RWPE1 (cell line): ENCODE measurements around the gene ARID4A.

Experiments
- CTCF ChIA-PET: fragments of 350-600 bp; sonication (Branson Sonifier 250); formaldehyde crosslinking; extraction: SDS; loops from one replicate; lab custom pipeline; 2021; lab: Yijun Ruan, JAX
- POLR2A ChIA-PET: fragments of 400-600 bp; formaldehyde crosslinking; extraction: SDS; loops from one replicate; lab custom pipeline; 2020; ENCODE audit warnings: antibody characterized with exemption; ENCODE audit not compliant: low non-redundant PET; lab: Yijun Ruan, JAX
- DNase-seq: peaks from one replicate; pipeline ENCODE4 v3.0.0; 2012; ENCODE audit warnings: low spot score
- H3K27ac ChIP-seq: fragments of 450-650 bp; 2 replicates; pipeline ENCODE4 v1.5.1; 2017
- CTCF ChIP-seq: fragments of 450-650 bp; conservative IDR thresholded peaks from 2 replicates; pipeline ENCODE4 v1.5.1; 2017; ENCODE audit warnings: low read depth, mild to moderate bottlenecking

The ARID4A gene

GRCh38 chr14:58281969-58282368 lies 16.4 kb upstream of the ARID4A start:
- no peak for TF ChIP-seq CTCF
- peak overlapping the region; percentile 64 for H3K27ac ChIP-seq
- POLR2A ChIA-PET, result interaction anchor here (0.5 kb wide), 1 partner anchor 97 kb away, joined by 3 read pairs; no protein-coding TSS in a partner anchor
- no peak for DNase-seq
- CTCF ChIA-PET, result no interaction called here

- no peak for TF ChIP-seq CTCF
- DNase-seq, result no peak
- ChIA-PET CTCF (no interaction called here), POLR2A (no interaction called here)
- no peak overlapping the region for H3K27ac ChIP-seq
Observed at GRCh38 chr14:58282925-58283593, 15.3 kb upstream of the ARID4A start.

GRCh38 chr14:58283730-58284129 lies 14.6 kb upstream of the ARID4A start:
- DNase-seq, result no peak
- no peak for TF ChIP-seq CTCF
- CTCF ChIA-PET, result interaction anchor here (0.6 kb wide), 1 partner anchor 124 kb away, joined by 4 read pairs; no protein-coding TSS in a partner anchor
- H3K27ac ChIP-seq, result no peak overlapping the region
- POLR2A ChIA-PET, result no interaction called here

- no peak for DNase-seq
- no peak overlapping the region for H3K27ac ChIP-seq
- CTCF ChIA-PET, result no interaction called here
- TF ChIP-seq CTCF, result no peak
- POLR2A ChIA-PET, result no interaction called here
Observed at GRCh38 chr14:58285132-58285531, 13.2 kb upstream of the ARID4A start.

GRCh38 chr14:58287607-58288042 lies 10.7 kb upstream of the ARID4A start:
- H3K27ac ChIP-seq, result no peak overlapping the region
- CTCF ChIA-PET, result no interaction called here
- POLR2A ChIA-PET, result no interaction called here
- DNase-seq, result no peak
- no peak for TF ChIP-seq CTCF

- DNase-seq, result no peak
- ChIA-PET POLR2A (no interaction called here), CTCF (no interaction called here)
- no peak for TF ChIP-seq CTCF
- no peak overlapping the region for H3K27ac ChIP-seq
Observed at GRCh38 chr14:58288106-58288792, 10.1 kb upstream of the ARID4A start.
